ENCODE results near the gene ADISSP.

- TF ChIP-seq CTCF (conservative IDR thresholded peaks at IDR 0.05; ENCODE audit: low read depth, low read length): no peak
- no peak for TF ChIP-seq EZH2 (IDR thresholded peaks at IDR 0.05; ENCODE audit: borderline replicate concordance, low read depth, low read length, poor library complexity, severe bottlenecking)
Observed at GRCh38 chr20:3729811-3730540, 37.6 kb downstream of the ADISSP start.
